HG02981 (cell line): ENCODE results near the gene INO80E.
"Not testable (repeated sequence)": the region's sequence is repeated elsewhere in the genome, so short reads cannot be mapped to it uniquely, and the experiment has no call there.

Experiments used
- ATAC-seq: cut with Tn5 transposase; IDR thresholded peaks from one replicate; pipeline ENCODE4 v1.9.1; 2021; ENCODE audit warnings: mild to moderate bottlenecking, moderate library complexity; ENCODE audit not compliant: unreplicated experiment

INO80E gene

GRCh38 chr16:29995911-29996765 lies at the start of gene INO80E:
INO80E (plus strand) TSS chr16:29996241; CDS start chr16:29996311, 70 bp downstream.
- peak; percentile 91 for ATAC-seq

GRCh38 chr16:29947897-29948296 lies 48.1 kb upstream of the INO80E start:
- ATAC-seq = no peak

GRCh38 chr16:29950806-29951461 lies 45.1 kb upstream of the INO80E start:
- ATAC-seq = no peak

GRCh38 chr16:29951625-29952365 lies 44.2 kb upstream of the INO80E start:
- no peak for ATAC-seq

GRCh38 chr16:29958756-29959155 lies 37.3 kb upstream of the INO80E start:
- ATAC-seq = no peak

- no peak for ATAC-seq
These were observed 36.7 kb upstream of the INO80E start for GRCh38 chr16:29959293-29959692.

- ATAC-seq = not testable (repeated sequence)
These were observed 36.2 kb upstream of the INO80E start for GRCh38 chr16:29959821-29960220.

GRCh38 chr16:29961127-29961478 lies 34.9 kb upstream of the INO80E start:
- ATAC-seq = no peak

- ATAC-seq = peak; percentile 82
These were observed 34.3 kb upstream of the INO80E start, which contains the start of gene TMEM219 for GRCh38 chr16:29961479-29962343. TMEM219 (plus strand) TSS chr16:29962079; CDS start chr16:29963144, 1,065 bp downstream.

- no peak for ATAC-seq
These were observed 33.6 kb upstream of the INO80E start for GRCh38 chr16:29962344-29962994.

GRCh38 chr16:29963021-29963743 lies 32.9 kb upstream of the INO80E start:
- ATAC-seq = no peak

GRCh38 chr16:29968205-29968604 lies 27.8 kb upstream of the INO80E start:
- ATAC-seq = no peak

- no peak for ATAC-seq
These were observed 24.7 kb upstream of the INO80E start for GRCh38 chr16:29971304-29971703.

GRCh38 chr16:29972500-29972899 lies 23.5 kb upstream of the INO80E start:
- no peak for ATAC-seq

GRCh38 chr16:29972992-29973383 lies 23.1 kb upstream of the INO80E start:
- no peak for ATAC-seq

GRCh38 chr16:29973384-29974246 lies 22.4 kb upstream of the INO80E start, which contains the start of gene TAOK2:
TAOK2 (plus strand) TSS chr16:29973868; CDS start chr16:29977773, 3,905 bp downstream.
- peak; percentile 86 for ATAC-seq

- no peak for ATAC-seq
These were observed 21.5 kb upstream of the INO80E start for GRCh38 chr16:29974291-29975133.
